ENCODE data around the gene MPLKIP.

- no peak for TF ChIP-seq CTCF (conservative IDR thresholded peaks at IDR 0.05; ENCODE audit: low read depth, low read length)
- no peak for TF ChIP-seq POLR2A (IDR thresholded peaks at IDR 0.05; ENCODE audit: low read depth, low read length)
- no peak for TF ChIP-seq BHLHE40 (IDR thresholded peaks at IDR 0.05; ENCODE audit: low read depth, low read length)
- no peak for TF ChIP-seq USF2 (IDR thresholded peaks at IDR 0.05; ENCODE audit: low read depth, low read length)
- TF ChIP-seq CEBPB (IDR thresholded peaks at IDR 0.05; ENCODE audit: low read depth, low read length), result no peak
- TF ChIP-seq RCOR1 (IDR thresholded peaks at IDR 0.05; ENCODE audit: insufficient replicate concordance, low read length), result no peak
- no peak for TF ChIP-seq RAD21 (IDR thresholded peaks at IDR 0.05; ENCODE audit: low read length)
- TF ChIP-seq SMC3 (IDR thresholded peaks at IDR 0.05; ENCODE audit: low read depth, low read length), result no peak
- TF ChIP-seq MAZ (IDR thresholded peaks at IDR 0.05; ENCODE audit: borderline replicate concordance, low read depth, low read length), result no peak
- TF ChIP-seq MAFK (IDR thresholded peaks at IDR 0.05; ENCODE audit: low read depth, low read length), result no peak
- TF ChIP-seq RFX5 (IDR thresholded peaks at IDR 0.05; ENCODE audit: low read depth, low read length), result no peak
Observed at GRCh38 chr7:40148671-40149070, 14.2 kb upstream of the MPLKIP start.

Data from IMR-90 (cell line).